SKM-1 treated with dmso at 0.1 percent for 144 hours (cell line): ENCODE data around the gene RIBC2.
A peak's percentile ranks its signal among the peaks of the same experiment; 100 is the strongest.
"Not testable (repeated sequence)": the region's sequence is repeated elsewhere in the genome, so short reads cannot be mapped to it uniquely, and the experiment has no call there.

Source experiments
- DNase-seq: peaks from one replicate; lab custom pipeline; 2025; ENCODE audit not compliant: unreplicated experiment; lab: John Stamatoyannopoulos, UW

The RIBC2 gene

GRCh38 chr22:45423524-45423923, 10.0 kb downstream of the RIBC2 start:
- DNase-seq = no peak

DNA sequence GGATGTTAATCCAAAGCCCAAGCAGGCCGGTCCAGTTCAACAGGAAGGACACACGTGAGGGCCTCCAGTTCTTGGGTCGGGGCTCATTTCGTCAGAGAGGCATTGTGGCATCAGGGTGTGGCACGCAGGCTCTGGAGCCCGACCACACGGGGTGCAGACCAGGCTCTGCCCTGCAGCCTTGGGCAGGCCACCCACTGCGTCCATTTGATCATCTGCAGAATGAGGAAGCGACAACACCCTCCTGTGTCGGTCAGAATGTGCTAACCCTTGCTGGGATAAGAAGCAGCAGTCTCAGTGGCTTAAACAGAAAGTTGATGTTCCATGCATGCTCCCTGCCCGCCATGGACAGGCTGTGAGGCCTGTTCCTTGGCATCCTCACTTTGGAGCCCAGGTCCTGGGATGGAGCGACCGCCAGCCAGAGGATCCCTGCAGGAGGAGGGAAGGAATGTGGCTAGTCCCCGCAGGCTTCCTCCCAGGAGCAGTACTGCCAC, 10.8 kb downstream of the RIBC2 start:
- peak; percentile 82 for DNase-seq

DNA sequence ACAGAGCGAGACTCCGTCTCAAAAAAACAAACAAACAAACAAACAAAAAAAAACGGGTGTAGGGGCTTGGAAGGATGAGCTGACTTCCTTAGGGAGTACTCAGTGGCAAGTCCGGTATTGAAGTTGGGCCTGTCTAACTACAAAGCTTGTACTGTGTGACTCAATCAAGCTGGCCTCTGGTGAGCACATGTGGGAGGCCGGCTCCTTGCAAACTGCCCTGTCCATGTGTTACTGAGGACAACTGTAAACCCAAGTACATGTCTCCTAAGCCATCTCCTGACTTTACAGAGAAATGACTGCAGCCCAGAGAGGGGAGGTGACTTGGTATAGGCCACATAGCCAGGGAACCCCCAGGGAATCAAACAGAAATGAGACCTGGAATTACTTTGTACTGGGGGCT, 11.6 kb downstream of the RIBC2 start:
- DNase-seq = no peak

DNA sequence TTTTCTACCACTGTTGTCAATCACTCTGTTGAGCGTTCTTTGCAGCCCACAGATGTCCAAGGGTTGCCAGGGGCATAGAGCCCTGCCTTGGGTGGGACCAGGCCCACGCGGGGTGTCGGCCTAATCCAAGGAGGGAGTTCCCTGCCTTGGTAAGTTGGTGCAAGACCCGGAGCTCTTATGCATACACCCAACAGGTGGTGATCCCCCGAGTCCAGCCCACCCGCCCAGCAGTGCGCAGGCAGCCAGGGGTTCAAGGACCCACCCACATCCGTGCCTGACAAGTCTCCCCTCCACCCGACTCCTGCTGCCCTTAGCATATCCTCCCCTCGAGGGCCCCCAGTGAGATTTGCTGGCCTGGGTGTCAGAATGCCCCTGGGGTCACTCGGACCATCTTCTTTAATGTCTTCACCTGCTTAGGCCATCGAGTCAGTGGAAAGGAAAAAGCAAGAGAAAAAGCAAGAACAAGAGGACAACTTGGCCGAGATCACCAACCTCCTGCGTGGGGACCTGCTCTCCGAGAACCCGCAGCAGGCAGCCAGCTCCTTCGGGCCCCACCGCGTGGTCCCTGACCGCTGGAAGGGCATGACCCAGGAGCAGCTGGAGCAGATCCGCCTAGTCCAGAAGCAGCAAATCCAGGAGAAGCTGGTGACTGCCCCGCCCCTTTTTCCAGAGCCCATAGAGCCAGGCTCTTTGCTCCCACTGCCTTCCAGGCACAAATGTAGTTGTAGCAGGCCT, 12.2 kb downstream of the RIBC2 start:
- no peak for DNase-seq

DNA sequence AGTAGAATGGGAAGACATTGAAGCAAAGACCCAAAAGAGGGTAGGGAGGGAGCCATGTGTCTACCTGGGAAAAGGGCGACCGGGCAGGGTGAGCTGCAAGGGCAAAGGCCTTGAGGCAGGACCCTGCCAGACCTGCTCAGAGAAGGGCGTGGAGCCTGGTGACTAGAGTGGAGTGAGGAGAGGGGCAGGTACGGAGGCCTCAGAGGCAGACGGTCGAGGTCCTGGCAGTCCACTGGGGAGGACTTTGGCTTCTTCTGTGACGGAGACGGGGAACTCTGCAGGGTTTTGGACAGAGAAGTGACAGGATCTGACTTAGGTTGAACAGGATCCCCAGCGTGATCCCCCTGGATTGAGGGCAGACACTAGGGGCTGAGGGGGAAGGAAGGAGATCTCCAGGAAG, 12.9 kb downstream of the RIBC2 start:
- no peak for DNase-seq

- DNase-seq = no peak
Measured at GRCh38 chr22:45427114-45427513, 13.6 kb downstream of the RIBC2 start.

GRCh38 chr22:45428391-45429385, 15.2 kb downstream of the RIBC2 start:
- no peak for DNase-seq

GRCh38 chr22:45429424-45429823, 15.9 kb downstream of the RIBC2 start:
- DNase-seq = no peak

- no peak for DNase-seq
Measured at GRCh38 chr22:45429981-45430775, 16.7 kb downstream of the RIBC2 start.

- no peak for DNase-seq
Measured at GRCh38 chr22:45430871-45431270, 17.4 kb downstream of the RIBC2 start.

- DNase-seq = no peak
Measured at GRCh38 chr22:45434981-45435380, 21.5 kb downstream of the RIBC2 start.

DNA sequence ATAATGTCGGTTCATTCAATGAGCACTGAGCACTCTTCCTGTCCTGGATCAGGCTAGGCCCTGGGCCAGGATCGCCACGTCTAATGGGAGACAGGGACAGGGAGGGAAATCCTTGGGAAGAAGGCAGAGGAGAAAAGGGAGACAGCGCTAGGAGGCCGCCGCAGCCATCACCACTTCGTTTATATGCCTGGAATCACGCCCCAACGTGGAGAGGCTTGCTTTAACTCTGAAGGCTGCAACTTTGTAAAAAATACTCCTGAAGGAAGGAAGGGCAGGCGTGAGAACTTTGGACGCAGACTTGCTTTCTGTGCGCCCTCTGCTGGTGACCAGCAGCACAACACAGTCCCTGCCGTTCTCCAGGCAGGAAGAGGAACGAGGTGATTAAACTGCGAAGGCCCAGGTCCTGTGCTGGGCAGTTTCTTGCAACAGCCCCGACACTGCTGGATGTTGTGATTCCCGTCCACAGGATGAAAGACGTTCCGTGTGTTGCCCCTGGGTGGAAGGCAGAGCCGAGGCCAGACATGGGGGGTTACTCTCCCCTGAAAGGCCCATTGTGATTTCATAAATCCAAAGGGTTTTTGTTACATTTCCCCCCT, 22.1 kb downstream of the RIBC2 start:
- DNase-seq = peak; percentile 87

DNA sequence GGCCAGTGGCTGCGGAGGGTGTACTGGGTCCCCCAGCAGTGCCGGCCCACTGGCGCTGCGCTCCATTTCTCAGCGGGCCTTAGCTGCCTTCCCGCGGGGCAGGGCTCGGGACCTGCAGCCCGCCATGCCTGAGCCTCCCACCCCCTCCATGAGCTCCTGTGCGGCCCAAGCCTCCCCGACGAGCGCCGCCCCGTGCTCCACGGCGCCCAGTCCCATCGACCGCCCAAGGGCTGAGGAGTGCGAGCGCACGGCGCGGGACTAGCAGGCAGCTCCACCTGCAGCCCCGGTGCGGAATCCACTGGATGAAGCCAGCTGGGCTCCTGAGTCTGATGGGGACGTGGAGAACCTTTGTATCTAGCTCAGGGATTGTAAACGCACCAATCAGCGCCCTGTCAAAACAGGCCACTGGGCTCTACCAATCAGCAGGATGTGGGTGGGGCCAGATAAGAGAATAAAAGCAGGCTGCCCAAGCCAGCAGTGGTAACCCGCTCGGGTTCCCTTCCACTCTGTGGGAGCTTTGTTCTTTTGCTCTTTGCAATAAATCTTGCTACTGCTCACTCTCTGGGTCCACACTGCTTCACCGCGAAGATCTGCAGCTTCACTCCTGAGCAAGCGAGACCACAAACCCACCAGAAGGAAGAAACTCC, 23.5 kb downstream of the RIBC2 start:
- not testable (repeated sequence) for DNase-seq

DNA sequence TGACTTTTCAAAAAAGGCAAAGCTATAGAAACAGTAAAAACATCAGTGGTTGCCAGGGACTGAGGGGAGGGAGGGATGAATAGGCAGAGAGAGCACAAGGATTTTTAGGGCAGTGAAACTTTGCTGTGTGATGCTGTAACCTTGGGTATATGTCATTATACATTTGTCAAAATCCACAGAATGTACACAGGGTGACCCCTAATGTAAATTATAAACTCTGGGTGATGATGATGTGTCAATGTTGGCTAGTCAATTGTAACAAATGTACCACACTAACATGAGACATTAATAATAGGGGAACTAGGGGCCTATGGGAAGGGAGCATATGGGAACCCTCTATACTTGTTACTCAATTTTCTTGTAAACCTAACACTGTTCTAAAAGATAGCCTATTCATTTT, 24.8 kb downstream of the RIBC2 start:
- DNase-seq = no peak

- DNase-seq = not testable (repeated sequence)
Measured at GRCh38 chr22:45440688-45441087, 27.2 kb downstream of the RIBC2 start.

DNA sequence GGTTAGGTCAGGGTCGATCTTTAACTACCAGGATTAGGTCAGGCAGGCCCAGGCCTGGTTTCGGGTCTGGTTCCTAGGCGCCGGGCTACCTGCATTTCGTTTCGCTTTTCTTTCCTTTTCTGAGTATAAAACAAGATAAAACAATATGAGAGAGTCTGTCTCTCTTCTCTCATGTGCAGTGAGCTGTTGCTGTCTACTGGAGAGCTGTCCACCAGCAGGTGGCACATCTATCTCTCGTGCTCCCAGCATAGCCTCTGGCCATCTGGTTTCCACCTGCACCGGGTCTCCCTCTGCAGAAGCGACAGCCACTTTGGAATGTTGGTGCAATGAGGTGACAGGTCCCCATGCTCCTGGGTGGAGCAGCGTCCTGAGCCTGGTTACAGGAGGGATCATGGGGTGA, 27.6 kb downstream of the RIBC2 start:
- no peak for DNase-seq

DNA sequence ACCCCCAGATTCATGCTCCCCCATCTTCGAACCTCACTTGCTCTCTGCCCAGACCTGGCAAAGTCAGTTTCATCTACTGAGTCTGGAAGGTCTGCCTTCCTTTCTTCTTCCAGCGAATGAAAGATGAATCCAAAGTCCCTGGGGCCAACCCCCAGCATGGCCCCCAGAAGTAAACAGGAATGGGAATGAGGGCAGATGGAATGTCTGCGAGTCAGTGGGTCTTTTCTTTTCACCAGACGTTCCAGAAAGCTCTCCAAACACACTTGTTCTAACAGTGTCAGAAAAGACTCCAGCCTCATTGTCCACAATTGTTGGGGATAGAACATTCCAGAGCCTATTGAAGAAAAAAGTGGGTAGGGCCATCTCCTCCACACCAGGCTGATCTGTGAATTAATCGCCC, 28.6 kb downstream of the RIBC2 start:
- no peak for DNase-seq

DNA sequence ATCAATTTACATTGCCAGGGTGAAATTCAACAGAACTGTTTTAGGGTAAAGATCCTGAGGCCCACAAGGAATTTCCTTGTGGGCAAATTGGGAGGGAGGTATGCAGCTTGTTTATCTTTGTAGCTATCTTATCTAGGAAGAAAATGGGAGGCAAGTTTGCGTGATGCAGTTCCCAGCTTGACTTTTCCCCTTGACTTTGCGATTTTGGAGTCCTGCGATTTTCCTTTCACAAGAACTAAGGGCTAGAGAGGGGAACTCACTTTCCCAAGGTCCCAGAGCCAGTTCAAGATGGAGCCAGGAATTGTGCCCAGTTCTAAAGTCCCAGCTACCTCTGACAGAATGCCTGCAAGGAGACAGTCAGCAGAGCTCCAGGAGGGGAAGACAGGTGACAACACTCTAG, 30.7 kb downstream of the RIBC2 start:
- DNase-seq = no peak

- no peak for DNase-seq
Measured at GRCh38 chr22:45445031-45445710, 31.7 kb downstream of the RIBC2 start.

DNA sequence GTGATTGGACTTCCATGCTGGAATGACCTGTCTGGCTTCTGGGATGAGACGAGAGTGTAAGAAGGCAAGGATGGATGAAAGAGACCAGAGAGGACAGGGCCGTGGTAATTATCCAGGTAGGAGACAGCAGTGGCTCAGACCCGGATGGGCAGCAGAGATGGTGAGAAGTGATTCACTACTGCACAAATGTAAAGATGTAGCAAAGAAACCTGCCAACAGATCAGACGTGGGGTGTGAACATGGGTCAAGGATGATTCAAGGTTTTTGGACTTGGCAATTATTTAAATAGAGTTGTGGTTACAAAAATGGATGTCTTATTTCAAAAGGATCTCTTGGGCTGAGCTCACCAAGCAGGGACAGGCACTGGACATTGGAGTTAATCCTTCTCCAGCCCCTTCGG, 32.7 kb downstream of the RIBC2 start:
- no peak for DNase-seq
